Omental fat pad (tissue), 4 donors: ENCODE results near the gene ANKRD65. TPM values are rescaled to one million over a fixed set of nuclear protein-coding genes. Genes with fewer than 3 reads are reported as not detected.

Experiments used
- ATAC-seq: fragments of 150-250 bp; one replicate; pipeline ENCODE4 v1.9.1; 2016; ENCODE audit warnings: mild to moderate bottlenecking, moderate library complexity; ENCODE audit not compliant: low FRiP score
- DNase-seq: peaks from one replicate; pipeline ENCODE4 v3.0.0-alpha.2; 2019; ENCODE audit warnings: low spot score
- total RNA-seq, 4 donors: library from RNA; depleted of rRNA; stranded (reverse); fragments of >200 nt; gene quantifications; one replicate each; pipeline ENCODE4 v1.1.0, GENCODE V29; 2016
- TF ChIP-seq, protein P1 (sequence below), 3 donors: fragments of 450-650 bp; IDR thresholded peaks; one replicate each; pipeline ENCODE4 v1.5.1; 2016 to 2017; ENCODE audit warnings: antibody characterized with exemption in 3 of 3, mild to moderate bottlenecking in 3 of 3, moderate library complexity in 2 of 3

Gene ANKRD65
- total RNA-seq, 4 donors from 2014 or later = 2.6 to 7.3 (median 3.8) TPM

GRCh38 chr1:1376551-1377226 lies 44.4 kb downstream of the ANKRD65 start:
- DNase-seq (no peak), ATAC-seq (no peak)
- TF ChIP-seq, protein P1, sequence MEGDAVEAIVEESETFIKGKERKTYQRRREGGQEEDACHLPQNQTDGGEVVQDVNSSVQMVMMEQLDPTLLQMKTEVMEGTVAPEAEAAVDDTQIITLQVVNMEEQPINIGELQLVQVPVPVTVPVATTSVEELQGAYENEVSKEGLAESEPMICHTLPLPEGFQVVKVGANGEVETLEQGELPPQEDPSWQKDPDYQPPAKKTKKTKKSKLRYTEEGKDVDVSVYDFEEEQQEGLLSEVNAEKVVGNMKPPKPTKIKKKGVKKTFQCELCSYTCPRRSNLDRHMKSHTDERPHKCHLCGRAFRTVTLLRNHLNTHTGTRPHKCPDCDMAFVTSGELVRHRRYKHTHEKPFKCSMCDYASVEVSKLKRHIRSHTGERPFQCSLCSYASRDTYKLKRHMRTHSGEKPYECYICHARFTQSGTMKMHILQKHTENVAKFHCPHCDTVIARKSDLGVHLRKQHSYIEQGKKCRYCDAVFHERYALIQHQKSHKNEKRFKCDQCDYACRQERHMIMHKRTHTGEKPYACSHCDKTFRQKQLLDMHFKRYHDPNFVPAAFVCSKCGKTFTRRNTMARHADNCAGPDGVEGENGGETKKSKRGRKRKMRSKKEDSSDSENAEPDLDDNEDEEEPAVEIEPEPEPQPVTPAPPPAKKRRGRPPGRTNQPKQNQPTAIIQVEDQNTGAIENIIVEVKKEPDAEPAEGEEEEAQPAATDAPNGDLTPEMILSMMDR (IDR thresholded peaks at IDR 0.05) = no peak

- TF ChIP-seq, protein P1 (IDR thresholded peaks at IDR 0.05) = no peak
- ATAC-seq (peak; percentile 93), DNase-seq (peak; percentile 91)
Measured at GRCh38 chr1:1374929-1375662, 46.0 kb downstream of the ANKRD65 start, which contains the start of gene AURKAIP1. AURKAIP1 (minus strand) TSS chr1:1375207; CDS start chr1:1374756, 451 bp downstream.

DNA sequence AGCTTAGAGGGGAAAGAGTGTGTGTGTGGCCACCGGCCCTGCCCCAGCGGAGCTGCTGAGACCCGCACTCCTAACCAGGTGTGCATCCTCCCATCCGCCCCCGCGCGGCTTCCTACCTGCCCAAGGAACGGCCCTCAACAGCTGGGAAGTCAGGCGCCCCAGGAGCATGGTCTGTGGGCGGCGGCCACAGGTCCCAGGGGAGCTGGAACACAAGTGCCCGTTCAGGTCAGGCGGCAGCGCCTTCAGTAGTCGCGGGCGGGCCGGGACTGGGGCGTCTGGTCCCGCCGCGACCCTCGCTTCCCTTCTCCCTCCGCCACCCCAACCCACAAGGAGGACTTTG lies 46.5 kb downstream of the ANKRD65 start:
- ATAC-seq = no peak
- TF ChIP-seq, protein P1 (IDR thresholded peaks at IDR 0.05) = no peak
- DNase-seq = no peak

GRCh38 chr1:1373815-1374588 lies 47.1 kb downstream of the ANKRD65 start:
- TF ChIP-seq, protein P1 (IDR thresholded peaks at IDR 0.05) = no peak
- ATAC-seq (no peak), DNase-seq (no peak)

DNA sequence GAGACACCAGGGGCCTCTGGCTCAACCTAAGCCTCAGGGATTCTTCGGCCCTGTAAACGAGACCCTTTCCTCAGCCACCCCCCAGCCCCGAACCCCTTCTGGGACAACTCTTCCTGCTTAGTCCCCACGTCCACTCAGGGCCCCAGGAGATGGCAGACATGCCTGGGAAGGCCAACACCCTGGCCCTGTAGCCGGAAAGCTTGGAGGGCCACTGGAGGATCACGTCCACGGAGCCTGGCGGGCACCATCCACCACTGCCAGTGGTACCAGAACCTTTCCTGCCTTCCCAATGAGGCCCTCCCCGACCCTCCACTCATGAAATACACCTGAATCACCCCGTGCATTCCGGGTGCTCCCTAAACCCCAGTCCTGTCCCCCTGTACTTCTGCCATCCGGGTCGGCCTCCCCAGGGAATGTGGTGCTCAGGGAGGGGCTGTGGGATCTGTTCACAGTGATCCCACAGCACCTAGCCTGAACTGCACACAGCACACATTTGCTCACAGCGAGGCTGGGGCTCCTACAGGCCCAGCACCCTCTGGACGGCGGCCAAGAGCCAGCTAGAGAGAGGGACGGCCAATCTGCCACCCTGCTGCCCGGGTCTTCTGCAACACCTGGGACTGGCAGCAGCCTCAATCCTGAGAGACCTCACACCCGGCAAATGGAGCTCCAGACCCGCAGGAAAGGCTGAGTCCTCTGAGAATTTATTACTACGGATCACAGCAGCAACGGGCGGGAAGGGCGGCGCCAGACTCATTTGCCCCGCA lies 47.8 kb downstream of the ANKRD65 start:
- no peak for ATAC-seq
- DNase-seq = no peak
- TF ChIP-seq, protein P1 (IDR thresholded peaks at IDR 0.05) = no peak
